NCI-H1930 (cell line): ENCODE measurements around the gene EEFSEC.

Experiments
- DNase-seq, 2 experiments: peaks; one replicate each; lab custom pipeline; 2025; lab: John Stamatoyannopoulos, UW

The EEFSEC gene

GRCh38 chr3:128316481-128316891 lies 163.2 kb downstream of the EEFSEC start:
- no peak for DNase-seq

- DNase-seq = no peak
Measured at GRCh38 chr3:128317101-128317697, 163.9 kb downstream of the EEFSEC start.

- DNase-seq = no peak
Measured at GRCh38 chr3:128317698-128318231, 164.5 kb downstream of the EEFSEC start.

GRCh38 chr3:128318275-128318941 lies 165.1 kb downstream of the EEFSEC start:
- no peak for DNase-seq

GRCh38 chr3:128319107-128319506 lies 165.8 kb downstream of the EEFSEC start:
- no peak for DNase-seq

DNA sequence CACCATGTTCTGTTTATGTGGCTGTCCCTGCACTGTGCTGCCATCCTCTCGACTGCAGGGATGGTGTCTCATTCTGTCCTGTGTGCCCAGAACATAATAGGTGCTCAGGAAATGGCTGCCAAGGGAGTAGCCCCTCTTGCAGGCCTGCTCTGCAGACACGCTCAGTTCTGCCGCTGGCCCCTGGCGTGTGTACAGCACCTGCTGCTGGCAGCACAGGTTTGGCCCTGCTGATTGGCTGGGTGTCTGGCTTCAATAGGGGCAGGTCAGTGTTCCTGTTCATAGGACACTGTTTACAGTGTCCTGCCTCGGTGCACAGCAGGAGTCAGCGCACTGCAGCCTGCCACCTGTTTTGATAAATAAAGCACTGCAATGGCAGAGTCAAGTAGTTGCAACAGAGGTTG lies 166.5 kb downstream of the EEFSEC start:
- no peak for DNase-seq

- no peak for DNase-seq
Measured at GRCh38 chr3:128320551-128321340, 167.5 kb downstream of the EEFSEC start.

DNA sequence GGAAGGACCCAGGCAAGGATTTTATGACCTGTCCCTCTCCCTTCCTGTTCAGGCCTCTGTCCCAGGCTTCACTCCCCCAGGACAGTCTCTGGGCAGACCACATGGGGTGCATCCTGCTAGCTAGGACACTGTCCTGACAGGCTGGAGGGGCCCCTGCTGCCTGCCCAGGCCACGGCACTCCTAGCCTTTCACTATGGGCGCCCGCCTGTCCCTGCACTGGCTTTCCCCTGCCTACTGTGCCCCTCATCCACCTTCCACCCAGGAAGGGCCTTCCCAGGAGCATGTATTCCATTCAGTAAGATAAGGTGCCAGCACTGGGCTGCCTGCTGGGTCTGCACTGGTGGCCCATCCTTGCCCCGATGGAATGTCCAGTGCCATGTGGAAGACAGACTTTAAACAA lies 168.1 kb downstream of the EEFSEC start:
- DNase-seq = no peak

DNA sequence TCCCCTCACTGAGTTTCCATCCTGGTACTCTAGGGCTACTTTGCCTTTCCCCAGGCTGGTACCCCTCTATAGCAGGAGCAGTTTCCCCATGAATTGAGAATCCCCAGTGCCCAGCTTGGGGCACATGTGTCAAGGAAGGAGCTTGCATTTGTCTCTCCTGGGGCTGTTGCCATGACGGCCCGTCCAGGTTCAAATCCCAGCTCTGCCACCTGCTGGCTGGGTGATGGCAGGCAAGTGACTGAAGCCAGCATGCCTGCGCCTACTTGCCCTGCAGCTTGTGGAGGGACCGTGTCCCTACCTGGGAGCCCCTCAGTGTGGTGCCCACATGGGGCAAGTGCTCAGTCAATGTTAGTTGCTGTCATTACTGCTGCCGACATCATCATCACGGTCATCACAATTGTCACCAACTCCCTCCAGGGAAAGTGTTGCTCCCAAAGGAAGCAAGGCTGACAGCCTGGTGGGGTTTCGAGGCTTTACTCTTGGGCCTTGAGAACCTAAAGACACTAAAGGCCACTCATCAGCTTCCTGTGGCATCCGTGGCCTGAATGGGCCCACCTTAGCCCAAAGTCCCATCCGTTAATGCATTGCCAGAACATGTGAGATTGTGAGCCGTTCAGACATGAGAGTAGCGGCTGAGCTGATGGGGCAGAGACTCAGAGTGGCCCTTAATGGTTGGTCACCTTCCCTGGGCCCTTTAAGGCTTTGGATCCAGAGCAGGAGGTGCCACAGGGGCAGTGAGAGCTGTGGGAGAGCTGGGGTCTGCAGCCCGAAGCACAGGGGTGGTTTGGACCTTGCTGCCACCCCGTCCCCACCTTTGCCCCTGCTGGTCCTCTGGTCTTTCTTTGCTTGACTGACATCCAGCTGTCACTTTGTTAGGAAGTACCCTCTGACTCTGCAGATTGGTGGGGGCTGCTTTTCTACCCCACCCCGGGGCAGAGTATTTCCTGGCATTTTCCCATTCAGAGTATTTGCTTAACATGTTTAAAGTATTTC lies 169.0 kb downstream of the EEFSEC start:
- no peak for DNase-seq

- no peak for DNase-seq
Measured at GRCh38 chr3:128323206-128324081, 170.2 kb downstream of the EEFSEC start.

DNA sequence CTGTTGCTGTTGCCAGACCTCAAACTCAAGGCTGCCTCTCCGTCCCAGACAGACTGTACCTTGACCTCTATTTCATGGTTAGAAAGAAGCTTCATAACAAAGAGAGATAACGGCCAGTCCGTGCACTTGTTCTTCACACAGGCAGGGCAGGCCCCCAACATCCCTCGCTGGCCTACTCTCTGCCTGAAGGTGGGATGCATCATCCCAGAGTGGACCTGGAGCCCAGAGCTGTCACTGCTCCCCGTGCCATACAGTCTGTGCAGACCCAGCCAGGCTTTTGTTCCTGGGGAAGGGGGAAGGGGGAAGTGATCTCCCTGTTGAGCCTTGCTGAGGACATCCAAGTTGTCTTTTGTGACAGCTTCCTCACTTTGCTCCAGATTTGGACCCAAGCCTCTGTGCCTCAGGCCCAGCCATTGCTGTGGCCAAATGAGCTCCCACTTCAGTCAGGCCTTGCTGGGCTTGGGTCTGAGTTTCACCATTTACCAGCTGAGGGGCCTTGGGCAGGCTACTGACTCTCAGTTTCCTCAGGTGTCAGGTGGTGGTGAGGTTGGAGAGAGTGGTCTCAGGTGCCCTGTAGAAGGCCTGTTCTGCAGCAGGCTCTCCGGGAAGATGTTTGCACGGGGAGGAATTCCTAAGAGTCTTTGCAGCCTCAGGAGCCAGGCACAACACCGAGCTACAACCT lies 171.8 kb downstream of the EEFSEC start:
- no peak for DNase-seq

GRCh38 chr3:128326051-128326823 lies 173.0 kb downstream of the EEFSEC start:
- no peak for DNase-seq

GRCh38 chr3:128327606-128328031 lies 174.3 kb downstream of the EEFSEC start:
- DNase-seq = no peak

DNA sequence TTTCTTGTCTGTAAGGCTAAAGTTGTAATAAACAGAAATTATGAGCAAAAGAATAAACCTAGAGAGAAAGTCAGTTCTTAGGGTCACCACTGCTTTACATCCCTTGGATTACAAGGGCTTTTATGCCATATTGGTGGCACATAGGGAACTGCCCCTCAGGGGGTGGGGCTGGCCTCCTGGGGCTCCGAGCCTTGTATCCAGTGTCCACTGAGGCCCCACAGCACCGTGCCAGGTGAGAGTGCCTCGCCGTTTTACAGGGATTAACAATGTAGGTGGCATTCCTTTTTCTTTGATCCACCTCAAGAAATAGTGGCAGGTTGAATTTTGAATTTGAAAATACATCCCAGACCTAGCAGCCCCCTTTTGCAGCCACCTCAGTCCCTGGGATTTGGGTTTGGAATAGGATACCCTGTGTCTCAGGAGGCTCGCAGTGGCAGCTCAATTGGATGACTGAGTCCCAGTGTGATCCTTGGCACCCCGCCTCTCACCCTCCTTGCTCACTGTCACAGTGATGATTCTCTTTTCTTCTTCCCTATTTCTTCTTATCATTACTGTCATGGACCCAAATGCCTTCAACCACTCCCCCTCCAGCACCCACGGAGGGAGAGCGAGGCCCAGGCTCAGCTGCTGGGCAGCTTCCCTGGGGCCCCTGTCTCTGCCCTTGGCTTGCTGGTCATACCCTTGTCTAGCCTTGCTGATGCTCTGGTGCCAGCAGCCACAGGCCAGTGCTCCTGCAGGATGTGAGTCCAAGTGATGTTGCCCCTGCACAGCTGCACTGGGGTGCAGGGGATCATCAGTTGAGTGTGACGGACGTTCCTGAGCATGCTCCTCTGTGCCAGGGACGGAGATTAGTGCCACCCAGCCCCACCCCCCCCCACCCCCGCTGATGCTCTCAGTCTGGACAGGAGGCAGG lies 175.5 kb downstream of the EEFSEC start:
- DNase-seq = no peak

- DNase-seq = no peak
Measured at GRCh38 chr3:128329491-128330213, 176.4 kb downstream of the EEFSEC start.

GRCh38 chr3:128330214-128330842 lies 177.0 kb downstream of the EEFSEC start:
- no peak for DNase-seq

DNA sequence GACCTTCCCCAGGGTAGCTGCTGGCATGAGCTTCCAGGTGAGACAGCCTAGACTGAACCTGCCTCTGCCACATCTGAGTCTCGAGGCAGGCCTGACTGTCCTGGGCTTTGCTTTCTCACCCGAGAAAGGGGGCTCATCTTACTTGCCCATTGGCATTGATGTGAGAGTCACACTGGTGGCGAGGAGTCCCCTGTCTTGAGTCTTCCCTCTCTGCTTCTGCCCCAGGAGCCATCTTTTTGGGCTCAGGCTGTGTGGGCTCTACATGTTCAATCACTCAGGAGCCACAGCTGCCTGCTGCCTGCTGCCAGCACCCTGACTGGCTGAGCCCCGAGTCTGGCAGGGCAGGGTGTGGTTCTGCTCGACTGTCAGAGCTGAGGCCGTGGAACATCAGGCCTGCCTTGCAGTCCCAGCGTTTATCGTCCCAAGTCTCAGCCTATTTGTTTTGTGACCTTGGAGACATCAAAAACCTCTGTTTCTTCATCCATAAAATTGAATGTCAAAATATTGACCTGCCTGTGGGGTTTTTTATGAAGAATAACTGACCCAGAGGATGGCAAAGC lies 180.9 kb downstream of the EEFSEC start:
- no peak for DNase-seq
